Measurements from ENCODE around the gene TSPAN14.
A peak's percentile ranks its signal among the peaks of the same experiment; 100 is the strongest.

TSPAN14 gene

DNA sequence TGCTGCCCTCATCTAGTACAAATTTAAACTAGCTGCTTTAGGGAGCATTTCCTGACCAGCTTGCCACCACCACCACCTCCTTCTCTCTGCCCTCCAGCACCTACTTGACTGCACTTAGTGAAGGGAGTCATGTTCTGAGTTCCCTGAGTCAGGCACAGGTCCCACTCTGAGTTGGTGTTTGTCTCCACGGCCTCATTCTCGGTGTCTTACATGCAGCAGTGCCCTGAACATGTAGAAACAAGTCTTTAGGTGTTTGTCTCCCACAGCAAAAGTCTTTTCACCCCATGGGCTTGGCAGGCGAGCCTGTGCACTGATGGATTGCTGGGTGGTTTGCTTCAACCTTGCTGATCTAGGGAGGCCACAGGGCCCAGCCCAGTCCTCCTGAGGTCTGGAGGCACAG, 16.9 kb downstream of the TSPAN14 start:
- Histone ChIP-seq H2AFZ (ENCODE audit: low read depth, low read length, severe bottlenecking) (no peak overlapping the region), H3F3A (ENCODE audit: insufficient read depth) (no peaks in the 10 kb centered on the region), H3K36me3 (ENCODE audit: low read length) (no peaks in the 10 kb centered on the region), H3K9me3 (ENCODE audit: insufficient read depth, low read length) (no peaks in the 10 kb centered on the region), H4K20me1 (ENCODE audit: low read depth, low read length) (no peaks in the 10 kb centered on the region; the same call in 1 of the 2 replicates), H3K27ac (ENCODE audit: low read depth, low read length) (peak overlapping the region; percentile 17), H3K9ac (ENCODE audit: low read length) (no peak overlapping the region), H3K4me3 (ENCODE audit: insufficient read depth, low read length, poor library complexity, severe bottlenecking) (no peak overlapping the region), H3K4me2 (ENCODE audit: low read depth, low read length, poor library complexity, severe bottlenecking) (no peak overlapping the region), H3K27me3 (ENCODE audit: low read length) (no peaks in the 10 kb centered on the region), H3K79me2 (ENCODE audit: insufficient read depth, low read length) (no peaks in the 10 kb centered on the region), H3K9me2 (replicated peaks; ENCODE audit: insufficient read depth, low read length) (no peaks in the 10 kb centered on the region)
- TF ChIP-seq CTCF (IDR thresholded peaks at IDR 0.05; ENCODE audit: insufficient read depth, low read length, poor library complexity, severe bottlenecking) (no peak), EZH2phosphoT487 (conservative IDR thresholded peaks at IDR 0.05; ENCODE audit: low read length) (no peak)

GRCh38 chr10:80471715-80472233, 17.7 kb downstream of the TSPAN14 start:
- Histone ChIP-seq H3K36me3 (ENCODE audit: low read length) (no peaks in the 10 kb centered on the region), H3K79me2 (ENCODE audit: insufficient read depth, low read length) (no peaks in the 10 kb centered on the region), H3K9me3 (ENCODE audit: insufficient read depth, low read length) (no peaks in the 10 kb centered on the region), H3K4me3 (ENCODE audit: insufficient read depth, low read length, poor library complexity, severe bottlenecking) (no peak overlapping the region), H3K9me2 (replicated peaks; ENCODE audit: insufficient read depth, low read length) (no peaks in the 10 kb centered on the region), H3F3A (ENCODE audit: insufficient read depth) (no peaks in the 10 kb centered on the region), H2AFZ (ENCODE audit: low read depth, low read length, severe bottlenecking) (no peak overlapping the region), H4K20me1 (ENCODE audit: low read depth, low read length) (no peaks in the 10 kb centered on the region; the same call in 1 of the 2 replicates), H3K4me2 (ENCODE audit: low read depth, low read length, poor library complexity, severe bottlenecking) (no peak overlapping the region), H3K9ac (ENCODE audit: low read length) (no peak overlapping the region), H3K27ac (ENCODE audit: low read depth, low read length) (peak overlapping the region; percentile 36; the same call in 1 of the 2 replicates), H3K27me3 (ENCODE audit: low read length) (no peaks in the 10 kb centered on the region)
- no peak for TF ChIP-seq EZH2phosphoT487 (conservative IDR thresholded peaks at IDR 0.05; ENCODE audit: low read length)
- no peak for TF ChIP-seq CTCF (IDR thresholded peaks at IDR 0.05; ENCODE audit: insufficient read depth, low read length, poor library complexity, severe bottlenecking)

GRCh38 chr10:80472234-80473095, 18.4 kb downstream of the TSPAN14 start:
- Histone ChIP-seq H3K9ac (ENCODE audit: low read length) (no peak overlapping the region), H3K4me3 (ENCODE audit: insufficient read depth, low read length, poor library complexity, severe bottlenecking) (no peak overlapping the region), H3K79me2 (ENCODE audit: insufficient read depth, low read length) (no peaks in the 10 kb centered on the region), H2AFZ (ENCODE audit: low read depth, low read length, severe bottlenecking) (no peak overlapping the region), H4K20me1 (ENCODE audit: low read depth, low read length) (no peaks in the 10 kb centered on the region; the same call in 1 of the 2 replicates), H3K9me3 (ENCODE audit: insufficient read depth, low read length) (no peaks in the 10 kb centered on the region), H3K36me3 (ENCODE audit: low read length) (no peaks in the 10 kb centered on the region), H3F3A (ENCODE audit: insufficient read depth) (no peaks in the 10 kb centered on the region), H3K27me3 (ENCODE audit: low read length) (no peaks in the 10 kb centered on the region), H3K27ac (ENCODE audit: low read depth, low read length) (peak overlapping the region; percentile 36; the same call in 1 of the 2 replicates), H3K4me2 (ENCODE audit: low read depth, low read length, poor library complexity, severe bottlenecking) (no peak overlapping the region), H3K9me2 (replicated peaks; ENCODE audit: insufficient read depth, low read length) (no peaks in the 10 kb centered on the region)
- TF ChIP-seq EZH2phosphoT487 (conservative IDR thresholded peaks at IDR 0.05; ENCODE audit: low read length) (no peak), CTCF (IDR thresholded peaks at IDR 0.05; ENCODE audit: insufficient read depth, low read length, poor library complexity, severe bottlenecking) (no peak)
